Endometrial microvascular endothelial cells (primary cell): ENCODE data around the gene C1orf141. TPM values are rescaled to one million over a fixed set of nuclear protein-coding genes. Genes with fewer than 3 reads are reported as not detected.
"Not testable (repeated sequence)": the region's sequence is repeated elsewhere in the genome, so short reads cannot be mapped to it uniquely, and the experiment has no call there.

ENCODE experiments used
- in situ Hi-C: cut with HindIII; loops from 2 replicates; pipeline ENCODE4 v1.10.0; 2017; ENCODE audit warnings: low sequenced_read_pairs, low pct_unique_long_range_greater_than_20kb; ENCODE audit errors: inconsistent ontology term
- total RNA-seq: library from RNA; depleted of rRNA; stranded (reverse); fragments of >200 nt; gene quantifications from one replicate; pipeline ENCODE4 v1.2.3, GENCODE V29; 2015; ENCODE audit errors: inconsistent ontology term

C1orf141 gene
- not detected for total RNA-seq

GRCh38 chr1:67134695-67135094 lies at the start of gene C1orf141:
TSS of gene C1orf141 (minus strand) at chr1:67134970. CDS start at chr1:67127240, 7,730 bp downstream.
- in situ Hi-C loops: no loop called here

GRCh38 chr1:67175530-67176087 lies 40.8 kb upstream of the C1orf141 start:
- in situ Hi-C loops: no loop called here

- in situ Hi-C loops: no loop called here
These were observed 40.0 kb upstream of the C1orf141 start for GRCh38 chr1:67174716-67175284.

GRCh38 chr1:67173988-67174387 lies 39.2 kb upstream of the C1orf141 start:
- in situ Hi-C loops: no loop called here

GRCh38 chr1:67171978-67172377 lies 37.2 kb upstream of the C1orf141 start:
- in situ Hi-C loops: no loop called here

GRCh38 chr1:67171574-67171955 lies 36.8 kb upstream of the C1orf141 start:
- in situ Hi-C loops: no loop called here

- in situ Hi-C loops: no loop called here
These were observed 36.2 kb upstream of the C1orf141 start for GRCh38 chr1:67170751-67171573.

- in situ Hi-C loops: no loop called here
These were observed 35.2 kb upstream of the C1orf141 start for GRCh38 chr1:67169932-67170331.

- in situ Hi-C loops: no loop called here
These were observed 34.7 kb upstream of the C1orf141 start for GRCh38 chr1:67169496-67169895.

- in situ Hi-C loops: no loop called here
These were observed 31.4 kb upstream of the C1orf141 start, which contains the start of gene IL23R for GRCh38 chr1:67166196-67166595. TSS of gene IL23R (plus strand) at chr1:67166454. CDS start at chr1:67168121, 1,667 bp downstream.

- in situ Hi-C loops: no loop called here
These were observed 30.8 kb upstream of the C1orf141 start for GRCh38 chr1:67165468-67166041.

GRCh38 chr1:67162954-67163353 lies 28.2 kb upstream of the C1orf141 start:
- in situ Hi-C loops: no loop called here

- in situ Hi-C loops: no loop called here
These were observed 24.5 kb upstream of the C1orf141 start for GRCh38 chr1:67159233-67159632.

GRCh38 chr1:67158401-67158800 lies 23.6 kb upstream of the C1orf141 start:
- in situ Hi-C loops: no loop called here

GRCh38 chr1:67150931-67151330 lies 16.2 kb upstream of the C1orf141 start:
- in situ Hi-C loops: no loop called here

GRCh38 chr1:67149179-67149770 lies 14.5 kb upstream of the C1orf141 start:
- in situ Hi-C loops: no loop called here

GRCh38 chr1:67148516-67149178 lies 13.9 kb upstream of the C1orf141 start:
- in situ Hi-C loops: no loop called here

GRCh38 chr1:67147973-67148372 lies 13.2 kb upstream of the C1orf141 start:
- in situ Hi-C loops: not testable (repeated sequence)

GRCh38 chr1:67146539-67146938 lies 11.8 kb upstream of the C1orf141 start:
- in situ Hi-C loops: no loop called here
